Cardiac muscle cell (in vitro differentiated cells and primary cell): ENCODE results near the gene TLR1. TPM values are rescaled to one million over a fixed set of nuclear protein-coding genes. Genes with fewer than 3 reads are reported as not detected.
"Not testable (repeated sequence)": the region's sequence is repeated elsewhere in the genome, so short reads cannot be mapped to it uniquely, and the experiment has no call there.

Experiments used
- DNase-seq, 2 donors: peaks; one replicate each; pipeline versions ENCODE4 v3.0.0 to v3.0.0-alpha.2; 2010 to 2017; ENCODE audit warnings: low read depth in 1 of 2, low spot score in 1 of 2
- H3K27ac ChIP-seq: fragments of 200-600 bp; sonication (generic); 2 replicates; pipeline ENCODE4 v1.5.1; 2016
- H3K27me3 ChIP-seq: fragments of 200-600 bp; sonication (generic); 2 replicates; pipeline ENCODE4 v1.6.0; 2016; ENCODE audit warnings: control low read depth
- H3K36me3 ChIP-seq: fragments of 200-600 bp; sonication (generic); 2 replicates; pipeline ENCODE4 v1.5.1; 2016; ENCODE audit warnings: control low read depth
- H3K4me1 ChIP-seq: fragments of 200-600 bp; sonication (generic); 2 replicates; pipeline ENCODE4 v1.8.1; 2017; ENCODE audit warnings: low read depth, mild to moderate bottlenecking, mixed run types
- H3K4me3 ChIP-seq: fragments of 200-600 bp; sonication (generic); 2 replicates; pipeline ENCODE4 v1.5.1; 2016; ENCODE audit warnings: mild to moderate bottlenecking
- H3K9me3 ChIP-seq: fragments of 200-600 bp; sonication (generic); 2 replicates; pipeline ENCODE4 v1.5.1; 2017; ENCODE audit warnings: low read depth, mild to moderate bottlenecking, control low read depth
- CTCF ChIP-seq: IDR thresholded peaks from 2 replicates; pipeline ENCODE4 v1.5.1; 2012; ENCODE audit warnings: low read depth, mild to moderate bottlenecking, low read length
- polyA plus RNA-seq: library from polyadenylated mRNA; unstranded; fragments of >200 nt; fragmentation: Nextera tagmentation; extraction: Ambion mirVana; gene quantifications from 2 replicates; pipeline ENCODE4 v1.2.1, GENCODE V29; 2016
- total RNA-seq: library from RNA; depleted of rRNA; stranded (reverse); fragments of >200 nt; gene quantifications from 2 replicates; pipeline ENCODE4 v1.2.3, GENCODE V29; 2016

Gene TLR1
- total and polyA plus RNA-seq, 2 experiments from 2014 or later: 0.30 TPM; not detected in 1

- TF ChIP-seq CTCF: no peak
- Histone ChIP-seq H3K36me3 (no peaks in the 10 kb centered on the region), H3K9me3 (no peaks in the 10 kb centered on the region)
Observed at GRCh38 chr4:38818441-38818976, 13.9 kb upstream of the TLR1 start.

GRCh38 chr4:38815885-38816782 lies 11.5 kb upstream of the TLR1 start:
- Histone ChIP-seq H3K27ac (no peak overlapping the region), H3K27me3 (no peaks in the 10 kb centered on the region), H3K4me3 (no peak overlapping the region), H3K36me3 (no peaks in the 10 kb centered on the region), H3K4me1 (no peaks in the 10 kb centered on the region), H3K9me3 (no peaks in the 10 kb centered on the region)
- no peak for TF ChIP-seq CTCF
- no peak for DNase-seq

More at GRCh38 chr4:38818441-38818976, 13.9 kb upstream of the TLR1 start:
- no peak for DNase-seq
- Histone ChIP-seq H3K27ac (no peak overlapping the region), H3K4me3 (no peak overlapping the region), H3K27me3 (no peaks in the 10 kb centered on the region), H3K4me1 (no peaks in the 10 kb centered on the region)

DNA sequence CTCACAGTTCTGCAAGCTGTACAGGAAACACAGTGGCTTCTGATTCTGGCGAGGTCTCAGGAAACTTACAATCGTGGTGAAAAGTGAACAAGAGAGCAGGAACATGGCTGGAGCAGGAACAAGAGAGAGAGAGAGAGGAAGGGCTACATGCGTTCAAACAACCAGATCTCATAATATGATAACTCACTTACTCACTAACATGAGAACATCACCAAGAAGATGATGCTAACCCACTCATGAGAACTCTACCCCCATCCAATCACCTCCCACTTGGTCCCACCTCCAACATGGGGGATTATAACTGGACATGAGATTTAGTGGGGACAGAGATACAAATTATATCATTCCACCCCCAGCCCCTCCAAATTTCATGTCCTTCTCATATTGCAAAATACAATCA lies 9.8 kb upstream of the TLR1 start:
- Histone ChIP-seq H3K4me1 (no peaks in the 10 kb centered on the region), H3K9me3 (no peaks in the 10 kb centered on the region)
- DNase-seq: no peak

DNA sequence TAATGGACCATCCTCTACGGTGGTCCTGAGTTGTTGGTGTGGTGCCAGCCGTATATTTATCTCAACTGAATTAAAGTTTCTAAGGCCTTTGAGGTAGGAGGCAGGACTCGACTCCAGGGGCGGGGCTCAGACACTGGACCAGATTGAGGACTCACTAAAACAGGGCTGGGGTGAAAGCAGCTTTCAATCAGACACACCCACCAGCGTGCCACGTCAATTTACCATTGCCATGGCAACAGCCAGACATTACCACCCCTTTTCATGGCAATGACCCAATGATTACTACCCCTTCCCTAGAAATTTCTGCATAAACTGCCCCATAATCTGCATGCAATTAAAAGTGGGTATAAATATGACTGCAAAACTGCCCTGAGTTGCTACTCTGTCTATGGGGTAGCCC lies 6.7 kb upstream of the TLR1 start:
- H3K27ac ChIP-seq: no peak overlapping the region
- H3K36me3 ChIP-seq: no peaks in the 10 kb centered on the region
- no peaks in the 10 kb centered on the region for H3K27me3 ChIP-seq
- no peak for DNase-seq
- H3K9me3 ChIP-seq: no peaks in the 10 kb centered on the region
- H3K4me1 ChIP-seq: no peaks in the 10 kb centered on the region
- no peak overlapping the region for H3K4me3 ChIP-seq
- TF ChIP-seq CTCF: no peak

More for the DNA sequence above, 9.8 kb upstream of the TLR1 start:
- Histone ChIP-seq H3K27me3 (no peaks in the 10 kb centered on the region), H3K27ac (no peak overlapping the region), H3K4me3 (no peak overlapping the region), H3K36me3 (no peaks in the 10 kb centered on the region)
- TF ChIP-seq CTCF: no peak

DNA sequence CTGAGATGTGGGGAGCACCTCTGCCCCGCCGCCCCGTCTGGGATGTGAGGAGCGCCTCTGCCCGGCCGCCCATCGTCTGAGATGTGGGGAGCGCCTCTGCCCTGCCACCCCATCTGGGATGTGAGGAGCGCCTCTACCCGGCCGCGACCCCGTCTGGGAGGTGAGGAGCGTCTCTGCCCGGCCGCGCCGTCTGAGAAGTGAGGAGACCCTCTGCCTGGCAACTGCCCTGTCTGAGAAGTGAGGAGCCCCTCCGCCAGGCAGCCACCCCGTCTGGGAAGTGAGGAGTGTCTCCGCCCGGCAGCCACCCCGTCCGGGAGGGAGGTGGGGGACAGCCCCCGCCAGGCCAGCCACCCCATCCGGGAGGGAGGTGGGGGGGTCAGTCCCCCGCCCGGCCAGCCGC lies 2.9 kb upstream of the TLR1 start:
- not testable (repeated sequence) for H3K27me3 ChIP-seq, H3K9me3 ChIP-seq, H3K36me3 ChIP-seq, H3K4me3 ChIP-seq, H3K27ac ChIP-seq, H3K4me1 ChIP-seq, DNase-seq

GRCh38 chr4:38806251-38806650 lies 1.7 kb upstream of the TLR1 start:
- not testable (repeated sequence) for H3K27me3 ChIP-seq, H3K27ac ChIP-seq, DNase-seq

More at GRCh38 chr4:38806251-38806650, 1.7 kb upstream of the TLR1 start:
- not testable (repeated sequence) for H3K4me1 ChIP-seq, H3K4me3 ChIP-seq, H3K36me3 ChIP-seq, H3K9me3 ChIP-seq
